DLD1 (cell line): ENCODE results near the gene PNMT.

Source experiments
- in situ Hi-C: cut with HindIII; loops from 2 replicates; pipeline ENCODE4 v1.10.0; 2017; ENCODE audit warnings: low sequenced_read_pairs

The PNMT gene

DNA sequence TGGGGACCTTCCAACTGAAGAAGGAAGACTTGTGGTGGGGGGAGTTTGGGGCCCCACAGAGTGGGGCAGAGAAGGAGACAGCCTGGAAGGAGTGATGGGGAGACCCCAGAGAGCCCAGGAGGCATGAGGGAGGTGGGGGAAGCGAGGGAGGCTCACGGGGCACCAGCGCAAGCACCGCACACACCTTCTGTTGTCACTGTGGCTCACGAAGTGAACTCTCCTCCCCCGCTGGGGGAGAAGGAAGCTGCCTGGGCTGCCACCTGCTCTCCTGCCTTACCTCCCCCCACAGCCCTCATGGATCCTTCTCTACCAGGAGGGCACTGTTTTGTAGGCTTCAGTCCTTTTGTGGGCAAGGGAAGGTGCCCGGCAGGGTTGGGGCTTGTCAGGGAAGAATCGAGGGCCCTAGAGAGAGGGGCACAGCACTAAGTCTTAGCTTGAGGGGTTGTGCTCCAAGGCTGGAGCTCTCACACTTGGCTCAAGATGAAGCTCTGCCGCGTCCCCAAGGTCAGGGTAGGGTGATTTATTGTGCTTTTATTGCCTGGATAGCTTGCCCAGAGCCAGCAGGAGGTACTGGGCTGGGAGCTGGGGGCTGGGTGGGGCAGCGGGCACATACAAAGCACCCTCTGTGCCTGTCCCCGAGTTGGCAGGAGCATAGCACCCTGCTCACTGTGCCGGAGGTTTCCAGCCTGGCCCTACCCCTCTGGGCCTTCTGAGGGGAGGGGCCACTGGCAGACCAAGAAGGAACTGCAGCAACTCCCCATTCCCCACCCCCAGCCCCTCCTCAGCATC lies 35.9 kb upstream of the PNMT start:
- in situ Hi-C loops: no loop called here

DNA sequence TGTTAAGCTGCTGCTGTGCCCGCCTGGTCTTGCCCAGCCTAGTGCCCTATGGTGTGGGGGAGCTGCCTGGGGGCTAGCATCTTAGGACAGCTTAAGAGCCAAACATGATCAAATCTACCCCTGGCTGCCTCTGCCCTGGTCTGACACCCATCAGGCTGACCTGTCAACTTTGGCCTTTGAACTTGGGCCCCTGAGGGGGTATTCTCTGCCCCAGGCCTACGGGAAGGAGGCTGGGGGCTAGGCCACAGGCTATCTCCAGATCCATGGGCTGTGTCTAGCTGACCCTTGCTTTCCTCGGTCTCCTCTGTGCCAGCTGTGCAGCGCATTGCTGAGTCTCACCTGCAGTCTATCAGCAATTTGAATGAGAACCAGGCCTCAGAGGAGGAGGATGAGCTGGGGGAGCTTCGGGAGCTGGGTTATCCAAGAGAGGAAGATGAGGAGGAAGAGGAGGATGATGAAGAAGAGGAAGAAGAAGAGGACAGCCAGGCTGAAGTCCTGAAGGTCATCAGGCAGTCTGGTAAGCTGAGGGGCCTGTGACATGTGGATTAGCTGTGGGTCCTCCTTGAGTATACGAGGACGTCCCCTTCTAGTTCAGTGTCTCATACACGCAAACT lies 34.6 kb upstream of the PNMT start:
- in situ Hi-C loops: no loop called here

- in situ Hi-C loops: no loop called here
These were observed 33.8 kb upstream of the PNMT start for GRCh38 chr17:39634384-39634871.

DNA sequence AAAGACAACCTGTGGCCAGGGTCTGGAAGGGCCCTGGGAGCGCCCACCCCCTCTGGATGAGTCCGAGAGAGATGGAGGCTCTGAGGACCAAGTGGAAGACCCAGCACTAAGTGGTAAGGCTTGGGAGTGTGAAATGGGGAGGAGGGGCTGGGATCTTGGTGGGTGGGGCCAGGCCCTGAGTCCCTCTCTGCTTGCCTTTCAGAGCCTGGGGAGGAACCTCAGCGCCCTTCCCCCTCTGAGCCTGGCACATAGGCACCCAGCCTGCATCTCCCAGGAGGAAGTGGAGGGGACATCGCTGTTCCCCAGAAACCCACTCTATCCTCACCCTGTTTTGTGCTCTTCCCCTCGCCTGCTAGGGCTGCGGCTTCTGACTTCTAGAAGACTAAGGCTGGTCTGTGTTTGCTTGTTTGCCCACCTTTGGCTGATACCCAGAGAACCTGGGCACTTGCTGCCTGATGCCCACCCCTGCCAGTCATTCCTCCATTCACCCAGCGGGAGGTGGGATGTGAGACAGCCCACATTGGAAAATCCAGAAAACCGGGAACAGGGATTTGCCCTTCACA lies 32.6 kb upstream of the PNMT start:
- in situ Hi-C loops: no loop called here

DNA sequence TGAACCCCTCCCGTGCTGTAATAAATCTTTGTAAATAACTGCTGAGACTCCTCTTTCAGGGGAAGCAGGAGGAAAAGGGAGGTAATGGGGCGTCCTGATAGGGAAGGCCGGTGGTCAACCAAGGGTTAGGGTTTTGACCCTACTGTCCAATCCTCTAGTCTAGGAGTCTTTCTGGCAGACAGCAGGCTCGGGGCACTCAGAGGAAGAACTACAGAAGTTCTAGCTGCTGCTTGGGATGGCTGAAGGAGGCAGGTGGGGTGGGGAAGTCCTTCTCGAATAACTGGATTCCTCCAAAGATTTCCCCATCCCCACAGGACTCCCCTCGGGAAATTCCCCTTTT lies 31.7 kb upstream of the PNMT start:
- in situ Hi-C loops: no loop called here

GRCh38 chr17:39636927-39637736 lies 31.1 kb upstream of the PNMT start, which contains the start of gene STARD3:
STARD3 (plus strand) TSS chr17:39637144; CDS start chr17:39653532, 16,388 bp downstream.
- in situ Hi-C loops: no loop called here

GRCh38 chr17:39638317-39638716 lies 29.9 kb upstream of the PNMT start:
- in situ Hi-C loops: no loop called here

DNA sequence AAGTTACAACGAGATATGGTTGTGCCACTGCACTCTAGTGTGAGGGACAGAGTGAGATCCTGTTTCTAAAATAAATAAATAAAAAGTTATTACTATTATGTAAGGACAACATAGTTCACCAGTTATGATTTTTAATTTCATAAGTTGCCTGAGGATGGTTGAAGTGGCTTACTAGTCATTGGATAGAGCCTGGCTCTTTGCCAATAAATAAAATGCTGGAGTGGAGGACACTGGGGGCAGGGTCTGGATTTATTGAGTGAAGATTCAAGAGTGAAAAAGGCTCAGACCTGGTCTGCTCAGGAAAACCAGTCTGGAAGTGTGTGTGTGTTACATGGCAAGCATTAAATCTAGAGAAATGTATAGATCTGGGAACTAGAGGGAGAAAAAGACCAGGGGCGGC lies 29.2 kb upstream of the PNMT start:
- in situ Hi-C loops: no loop called here

DNA sequence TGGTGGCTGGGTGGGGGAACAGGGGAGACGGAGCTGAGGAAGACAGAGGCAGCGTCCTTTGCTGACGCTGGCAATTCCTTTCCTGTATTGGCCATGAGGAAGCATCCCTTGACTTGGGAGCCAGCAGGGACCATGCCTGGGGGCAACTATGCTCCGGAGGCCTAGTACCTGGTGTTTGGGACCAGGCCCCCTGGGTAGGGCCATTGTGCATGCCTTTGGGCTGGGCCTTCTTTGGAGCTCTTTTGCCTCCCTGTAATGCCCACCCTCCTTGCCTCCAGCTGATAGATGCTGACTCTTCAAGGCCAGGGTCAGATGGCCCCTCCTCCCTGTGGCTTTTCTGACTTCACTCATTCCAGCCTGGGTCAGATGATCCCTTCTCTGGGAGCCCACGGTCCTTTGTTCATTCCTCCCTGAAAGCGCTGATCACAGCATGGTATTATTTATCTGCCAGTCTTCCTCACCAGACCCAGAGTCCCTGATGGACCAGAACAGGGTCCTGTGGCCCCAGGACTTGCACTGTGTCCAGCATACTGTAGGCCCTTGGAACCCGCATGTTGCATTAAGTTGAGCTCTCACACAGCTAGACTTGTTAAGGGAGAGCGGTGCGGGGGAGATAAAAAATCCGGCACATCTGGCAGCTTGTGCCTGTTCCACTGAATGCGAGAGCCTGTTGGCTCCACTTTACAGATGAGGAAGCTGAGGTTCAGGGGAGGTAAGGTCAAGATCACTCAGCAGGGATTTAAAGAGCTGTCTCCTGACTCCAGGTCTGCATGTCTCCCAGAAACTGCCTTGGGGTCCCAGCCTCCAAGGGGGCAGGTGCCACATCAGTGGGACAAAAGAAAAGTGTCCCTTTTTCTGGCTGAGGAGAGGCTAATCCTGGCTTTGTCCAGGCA lies 28.4 kb upstream of the PNMT start:
- in situ Hi-C loops: no loop called here

DNA sequence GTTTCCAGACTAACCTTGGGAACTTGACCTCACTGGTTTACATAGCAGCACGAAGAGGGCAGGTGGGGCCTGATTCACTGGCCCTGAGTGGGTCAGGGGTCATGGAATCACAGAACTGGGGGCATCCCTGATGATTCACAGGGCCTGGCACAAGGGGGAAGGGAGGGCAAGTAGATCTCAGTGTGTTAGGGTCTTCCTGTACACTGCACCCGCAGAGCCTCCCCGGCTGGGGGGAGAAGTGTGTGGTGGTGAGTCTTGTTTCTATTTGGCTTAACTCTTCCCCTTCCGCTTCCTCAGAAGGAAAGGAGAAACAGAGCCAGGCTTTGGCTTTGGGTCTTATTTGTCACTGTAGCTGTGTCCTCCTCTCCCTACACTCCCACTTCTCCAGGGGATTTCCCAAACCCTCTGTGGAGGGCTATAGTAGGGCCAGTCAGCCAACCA lies 27.6 kb upstream of the PNMT start:
- in situ Hi-C loops: no loop called here

DNA sequence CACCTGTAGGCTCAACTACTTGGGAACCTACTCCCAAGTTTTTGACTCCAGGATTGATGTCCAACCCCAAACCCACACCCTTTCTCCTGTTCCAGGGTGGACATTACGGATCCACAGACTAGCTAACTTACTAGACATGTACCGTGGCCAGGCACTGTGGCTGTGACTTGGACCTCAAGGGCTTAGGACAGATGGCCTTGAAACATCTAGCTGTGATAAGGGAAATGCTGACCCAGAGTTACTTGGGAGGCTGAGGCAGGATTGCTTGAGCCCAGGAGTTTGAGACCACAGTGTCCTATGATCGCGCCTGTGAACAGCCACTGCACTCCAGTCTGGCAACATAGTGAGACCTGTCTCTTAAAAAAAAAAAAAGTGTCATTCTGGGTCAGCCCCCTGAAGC lies 27.2 kb upstream of the PNMT start:
- in situ Hi-C loops: no loop called here

- in situ Hi-C loops: no loop called here
These were observed 26.4 kb upstream of the PNMT start for GRCh38 chr17:39641883-39642282.

GRCh38 chr17:39642291-39643074 lies 25.8 kb upstream of the PNMT start:
- in situ Hi-C loops: no loop called here

DNA sequence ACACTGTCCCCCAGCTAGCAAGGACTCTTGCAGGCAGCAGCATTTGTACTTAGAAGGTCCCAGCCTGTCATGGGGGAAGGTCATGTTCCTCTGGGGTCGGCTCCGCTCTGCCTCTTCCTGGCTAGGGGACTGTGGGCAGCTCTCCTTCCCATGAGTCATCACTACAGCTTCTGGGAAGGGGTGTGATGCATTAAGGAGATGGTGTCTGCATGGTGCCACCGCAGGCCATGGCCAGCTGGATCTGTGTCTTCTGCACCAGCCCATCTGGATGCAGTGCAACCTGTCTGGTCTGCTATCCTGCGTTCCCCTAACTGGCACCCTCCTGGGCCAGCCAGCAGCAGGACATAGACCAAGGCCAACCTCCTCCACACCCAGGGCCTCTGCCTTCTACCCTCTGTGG lies 25.0 kb upstream of the PNMT start:
- in situ Hi-C loops: no loop called here

DNA sequence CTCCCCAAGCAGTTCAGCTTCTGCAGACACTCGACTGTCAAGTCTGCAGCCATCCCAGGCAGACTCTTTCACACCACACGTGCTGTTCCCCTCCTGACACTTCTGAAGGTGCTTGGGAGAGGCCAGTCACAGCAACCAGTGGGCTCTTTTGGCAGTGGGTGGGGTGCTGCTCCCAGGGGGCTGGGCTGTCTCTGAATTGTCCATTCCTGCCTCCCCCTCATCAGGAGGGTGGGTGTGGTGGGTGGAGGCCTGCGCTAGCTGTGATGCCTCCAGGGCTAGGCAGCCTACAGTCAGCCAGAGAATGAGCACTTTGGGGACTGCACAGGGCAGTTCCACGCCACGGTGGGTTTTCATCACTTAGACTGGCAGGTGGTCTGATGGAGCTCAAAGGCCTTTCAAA lies 21.0 kb upstream of the PNMT start:
- in situ Hi-C loops: no loop called here

GRCh38 chr17:39648616-39649366 lies 19.5 kb upstream of the PNMT start:
- in situ Hi-C loops: no loop called here

DNA sequence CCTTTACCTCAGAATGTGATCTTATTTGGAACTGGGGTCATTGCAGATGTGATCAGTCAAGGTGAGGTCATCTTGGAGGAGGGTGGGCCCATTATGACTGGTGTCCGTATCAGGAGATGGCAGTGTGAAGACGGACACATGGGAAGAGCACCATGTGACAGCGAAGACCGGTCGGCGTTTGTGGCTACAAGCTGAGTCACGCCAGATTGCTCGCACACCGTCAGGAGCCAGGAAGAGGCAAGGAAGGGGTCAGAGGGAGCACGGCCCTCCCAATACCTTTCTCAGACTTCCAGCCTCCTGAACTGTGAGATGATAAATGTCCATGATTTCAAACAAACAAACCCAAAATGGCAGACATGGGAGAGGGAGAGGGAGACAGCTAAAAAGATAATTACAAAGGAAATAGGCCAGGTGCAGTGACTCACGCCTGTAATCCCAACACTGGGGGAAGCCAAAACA lies 18.1 kb upstream of the PNMT start:
- in situ Hi-C loops: no loop called here

- in situ Hi-C loops: no loop called here
These were observed 16.2 kb upstream of the PNMT start for GRCh38 chr17:39651923-39652586.
